C4-2B (cell line): ENCODE measurements around the gene LRRC46.

Experiments
- H3K27ac ChIP-seq: fragments of 450-650 bp; 2 replicates; pipeline ENCODE4 v1.5.1; 2017
- CTCF ChIP-seq: fragments of 450-650 bp; conservative IDR thresholded peaks from 2 replicates; pipeline ENCODE4 v1.5.1; 2017; ENCODE audit warnings: mild to moderate bottlenecking
- ZFX ChIP-seq: fragments of 450-650 bp; IDR thresholded peaks from 2 replicates; pipeline ENCODE4 v1.6.1; 2017

The LRRC46 gene

GRCh38 chr17:47804461-47804860 lies 27.0 kb upstream of the LRRC46 start:
- no peak for TF ChIP-seq ZFX
- no peak for TF ChIP-seq CTCF
- no peak overlapping the region for H3K27ac ChIP-seq

- TF ChIP-seq CTCF = no peak
- no peak for TF ChIP-seq ZFX
- no peak overlapping the region for H3K27ac ChIP-seq
Observed at GRCh38 chr17:47806026-47806912, 25.2 kb upstream of the LRRC46 start.

- TF ChIP-seq CTCF = no peak
- no peak for TF ChIP-seq ZFX
- H3K27ac ChIP-seq = no peak overlapping the region
Observed at GRCh38 chr17:47806913-47807255, 24.6 kb upstream of the LRRC46 start.

- H3K27ac ChIP-seq = no peak overlapping the region
- TF ChIP-seq CTCF = no peak
Observed at GRCh38 chr17:47807421-47807820, 24.0 kb upstream of the LRRC46 start.

- TF ChIP-seq ZFX (no peak), CTCF (no peak)
- H3K27ac ChIP-seq = no peak overlapping the region
Observed at GRCh38 chr17:47808036-47808829, 23.2 kb upstream of the LRRC46 start.

GRCh38 chr17:47808830-47809480 lies 22.5 kb upstream of the LRRC46 start:
- peak overlapping the region; percentile 50 for H3K27ac ChIP-seq
- TF ChIP-seq ZFX (no peak), CTCF (no peak)
